HG03520 (cell line): ENCODE measurements around the gene MOCS1.
"Not testable (repeated sequence)": the region's sequence is repeated elsewhere in the genome, so short reads cannot be mapped to it uniquely, and the experiment has no call there.

ENCODE experiments used
- ATAC-seq: cut with Tn5 transposase; IDR thresholded peaks from one replicate; pipeline ENCODE4 v1.9.1; 2021; ENCODE audit warnings: mild to moderate bottlenecking, moderate library complexity; ENCODE audit not compliant: unreplicated experiment

Gene MOCS1

GRCh38 chr6:39934131-39934757, at the start of gene MOCS1:
Gene MOCS1 (minus strand): TSS chr6:39934462. CDS start chr6:39934417, 45 bp downstream.
- no peak for ATAC-seq

GRCh38 chr6:39984051-39984450, 49.8 kb upstream of the MOCS1 start:
- no peak for ATAC-seq

GRCh38 chr6:39983193-39983592, 48.9 kb upstream of the MOCS1 start:
- ATAC-seq = no peak

GRCh38 chr6:39982720-39983119, 48.5 kb upstream of the MOCS1 start:
- no peak for ATAC-seq

GRCh38 chr6:39980839-39981580, 46.7 kb upstream of the MOCS1 start:
- ATAC-seq = no peak

- ATAC-seq = no peak
Measured at GRCh38 chr6:39979461-39980328, 45.4 kb upstream of the MOCS1 start.

DNA sequence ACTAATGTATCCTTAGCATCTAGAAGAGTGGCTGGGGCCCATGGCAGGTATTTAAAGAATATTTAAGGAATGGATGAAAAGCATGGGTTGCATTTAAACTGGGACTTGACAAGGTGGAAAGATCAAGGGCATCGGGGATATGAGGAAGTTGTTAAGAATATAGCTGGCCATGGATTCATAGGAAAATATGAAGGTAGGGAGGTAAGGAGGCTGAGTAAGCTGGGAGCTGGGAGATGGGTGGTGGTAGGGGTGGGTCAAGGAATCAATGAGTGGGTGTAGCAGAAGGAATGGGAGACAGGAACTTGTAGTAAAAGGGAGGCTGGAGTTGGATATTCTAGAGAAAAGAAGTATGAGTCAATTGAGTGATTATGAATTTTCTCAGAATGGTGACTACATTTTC, 44.0 kb upstream of the MOCS1 start:
- no peak for ATAC-seq

DNA sequence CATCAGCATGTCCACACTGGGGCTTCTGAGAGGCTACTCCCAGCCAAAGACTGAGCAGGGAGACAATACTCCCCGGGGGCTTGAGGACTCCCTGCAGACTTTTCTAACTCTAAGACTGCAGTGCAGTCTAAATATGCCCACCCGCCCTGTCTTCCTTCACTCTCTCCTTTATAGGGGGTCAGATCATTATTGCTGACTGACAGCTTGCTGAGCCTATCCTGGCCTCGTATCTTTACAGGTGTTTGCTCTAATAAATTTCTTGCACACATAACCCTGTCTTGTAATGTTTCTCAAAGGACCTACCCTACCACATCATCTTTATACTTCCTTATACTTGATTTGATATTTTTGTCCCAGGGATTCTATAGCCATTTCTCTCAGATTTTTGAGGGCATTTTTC, 39.4 kb upstream of the MOCS1 start:
- no peak for ATAC-seq

DNA sequence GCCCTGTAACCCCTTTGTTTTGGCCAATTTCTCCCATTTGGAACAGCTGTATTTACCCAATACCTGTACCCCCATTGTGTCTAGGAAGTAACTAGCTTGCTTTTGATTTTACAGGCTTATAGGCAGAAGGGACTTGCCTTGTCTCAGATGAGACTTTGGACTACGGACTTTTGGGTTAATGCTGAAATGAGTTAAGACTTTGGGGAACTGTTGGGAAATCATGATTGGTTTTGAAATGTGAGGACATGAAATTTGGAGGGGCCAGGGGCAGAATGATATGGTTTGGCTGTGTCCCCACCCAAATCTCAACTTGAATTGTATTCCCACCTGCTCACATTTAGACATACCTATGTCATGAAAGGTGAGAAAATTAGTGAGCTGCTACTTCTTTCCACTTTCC, 38.5 kb upstream of the MOCS1 start:
- ATAC-seq = not testable (repeated sequence)

GRCh38 chr6:39971131-39971530, 36.9 kb upstream of the MOCS1 start:
- ATAC-seq = not testable (repeated sequence)

DNA sequence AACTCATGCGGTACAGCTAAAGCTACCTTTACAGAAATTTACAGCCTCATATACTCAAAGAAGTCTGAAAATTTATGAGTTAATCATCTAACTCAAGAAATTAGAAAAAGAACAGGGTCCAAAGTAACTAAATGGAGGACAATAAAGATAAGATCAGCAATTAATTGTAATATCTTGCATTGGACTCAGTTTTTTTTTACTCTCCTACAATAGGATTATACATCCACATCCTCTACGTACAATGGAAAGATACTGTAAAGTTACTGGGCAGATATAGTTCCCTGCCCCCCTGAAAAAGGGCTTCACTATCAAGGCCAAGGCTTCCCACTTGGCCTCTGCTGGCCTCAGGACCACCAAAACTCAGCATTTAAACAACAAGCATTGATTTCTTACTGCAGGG, 31.5 kb upstream of the MOCS1 start:
- no peak for ATAC-seq

DNA sequence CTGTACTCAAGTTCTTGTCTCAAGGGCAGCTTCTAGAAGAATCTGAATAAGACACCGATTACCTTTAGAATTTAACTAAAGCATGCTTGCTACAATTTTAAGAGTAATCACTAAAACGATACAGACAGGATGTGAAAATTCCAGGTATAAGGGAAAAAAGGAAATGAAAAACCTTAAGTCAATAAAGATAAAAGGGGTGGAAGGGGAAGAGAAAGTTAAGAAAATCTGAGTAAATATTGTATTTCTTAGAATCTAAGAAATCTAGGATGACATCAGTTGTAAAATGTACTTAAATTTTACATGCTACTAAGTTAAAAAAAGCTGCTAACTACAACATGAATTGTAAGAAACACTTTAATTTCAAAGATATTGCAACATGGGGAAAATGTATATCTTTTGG, 30.3 kb upstream of the MOCS1 start:
- ATAC-seq = no peak

- ATAC-seq = no peak
Measured at GRCh38 chr6:39964094-39964493, 29.8 kb upstream of the MOCS1 start.

GRCh38 chr6:39962831-39963230, 28.6 kb upstream of the MOCS1 start:
- ATAC-seq = no peak

- ATAC-seq = no peak
Measured at GRCh38 chr6:39961178-39961577, 26.9 kb upstream of the MOCS1 start.

- no peak for ATAC-seq
Measured at GRCh38 chr6:39958947-39959346, 24.7 kb upstream of the MOCS1 start.

- ATAC-seq = no peak
Measured at GRCh38 chr6:39956936-39957335, 22.7 kb upstream of the MOCS1 start.

- no peak for ATAC-seq
Measured at GRCh38 chr6:39953076-39953618, 18.9 kb upstream of the MOCS1 start.

- ATAC-seq = no peak
Measured at GRCh38 chr6:39952167-39952566, 17.9 kb upstream of the MOCS1 start.

DNA sequence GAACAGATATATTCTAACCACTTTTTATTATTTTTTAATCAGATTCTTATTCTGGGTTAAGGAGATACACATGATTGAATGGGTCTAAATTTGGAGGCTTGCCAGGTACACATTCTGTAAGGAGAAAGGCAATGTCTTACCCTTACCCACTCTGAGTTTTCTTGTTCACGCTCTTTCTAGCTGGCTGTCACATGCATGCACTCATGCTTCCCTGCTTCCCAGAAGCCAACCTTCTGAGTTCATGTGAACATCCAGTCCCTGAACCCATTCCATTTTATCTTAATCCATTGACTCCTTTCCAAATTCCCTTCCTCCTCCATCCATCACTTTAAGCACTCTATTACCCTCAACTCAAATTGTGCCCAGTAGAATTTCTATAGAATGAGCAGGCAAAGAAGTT, 17.5 kb upstream of the MOCS1 start:
- no peak for ATAC-seq

GRCh38 chr6:39951191-39951590, 16.9 kb upstream of the MOCS1 start:
- ATAC-seq = no peak
